K562 (cell line): ENCODE data around the gene PRR11. TPM values are rescaled to one million over a fixed set of nuclear protein-coding genes. Genes with fewer than 3 reads are reported as not detected.

ENCODE experiments used
- CBX2 ChIP-seq: fragments of 200-600 bp; sonication (generic); IDR thresholded peaks from one replicate; pipeline ENCODE4 v1.6.1; 2012; ENCODE audit warnings: mild to moderate bottlenecking, low read length, inconsistent platforms; ENCODE audit not compliant: insufficient read depth, poor library complexity, severe bottlenecking
- JUND ChIP-seq, 2 experiments: IDR thresholded peaks; 2 replicates in 1 of 2; 3 replicates in 1 of 2; pipeline ENCODE4 v1.6.1; 2011; ENCODE audit warnings: borderline replicate concordance in 2 of 2, low read depth in 2 of 2, low read length in 2 of 2, improper control_type of control experiment in 1 of 2, missing biosample characterization in 1 of 2, missing genetic modification characterization in 1 of 2, missing genetic modification reagents in 1 of 2
- KHSRP ChIP-seq: fragments of 450-650 bp; IDR thresholded peaks from 2 replicates; pipeline ENCODE4 v1.6.1; 2017
- POLR2AphosphoS2 ChIP-seq: IDR thresholded peaks from 2 replicates; pipeline ENCODE4 v1.6.1; 2012; ENCODE audit warnings: low read length, improper control_type of control experiment
- PTRF ChIP-seq: fragments of 450-650 bp; IDR thresholded peaks from 2 replicates; pipeline ENCODE4 v1.6.1; 2016; ENCODE audit warnings: mild to moderate bottlenecking, missing genetic modification characterization, missing compliant biosample characterization
- RBBP5 ChIP-seq: fragments of 200-600 bp; sonication (generic); IDR thresholded peaks from 2 replicates; pipeline ENCODE4 v1.6.1; 2012; ENCODE audit warnings: borderline replicate concordance, mild to moderate bottlenecking, low read length, control low read depth, inconsistent platforms; ENCODE audit not compliant: insufficient read depth, poor library complexity, severe bottlenecking
- RBM22 ChIP-seq: fragments of 200-400 bp; formaldehyde crosslinking; IDR thresholded peaks from 2 replicates; pipeline ENCODE4 v1.6.1; 2018; ENCODE audit warnings: low read length, low read depth; ENCODE audit not compliant: poor library complexity, severe bottlenecking
- SMARCA5 ChIP-seq: fragments of 450-650 bp; IDR thresholded peaks from 2 replicates; pipeline ENCODE4 v1.6.1; 2016
- SP1 ChIP-seq: sonication (generic); formaldehyde crosslinking; IDR thresholded peaks from 2 replicates; pipeline ENCODE4 v1.8.1; 2022; ENCODE audit warnings: mild to moderate bottlenecking, missing genetic modification reagents
- ZNF124 ChIP-seq: sonication (generic); formaldehyde crosslinking; IDR thresholded peaks from 2 replicates; pipeline ENCODE4 v1.8.1; 2022; ENCODE audit warnings: missing genetic modification reagents
- ZNF143 ChIP-seq: sonication (generic); formaldehyde crosslinking; IDR thresholded peaks from 2 replicates; pipeline ENCODE4 v1.9.0; 2022; ENCODE audit warnings: mild to moderate bottlenecking, missing genetic modification reagents
- ZNF3 ChIP-seq: fragments of 250-450 bp; sonication (Bioruptor Pico); IDR thresholded peaks from 2 replicates; pipeline ENCODE4 v1.5.0; 2021; ENCODE audit warnings: mild to moderate bottlenecking, moderate library complexity
- ZNF780A ChIP-seq: fragments of 250-450 bp; sonication (Bioruptor Pico); IDR thresholded peaks from 2 replicates; pipeline ENCODE4 v1.5.0; 2021; ENCODE audit warnings: mild to moderate bottlenecking
- ZNF785 ChIP-seq: fragments of 250-450 bp; sonication (Bioruptor Pico); IDR thresholded peaks from 2 replicates; pipeline ENCODE4 v1.4.0; 2020; ENCODE audit warnings: mild to moderate bottlenecking
- polyA plus RNA-seq, 8 experiments: library from polyadenylated mRNA; depleted of rRNA in 4 of 8; stranded (reverse) in 5 of 8; unstranded in 3 of 8; fragments of >200 nt; fragmentation: Nextera tagmentation in 2 of 8; fragmentation: Illumina TruSeq in 1 of 8; extraction: Ambion mirVana in 2 of 8; extraction: Trizol in 1 of 8; gene quantifications; 2 replicates each; pipeline versions ENCODE4 v1.2.1 to v1.2.3, GENCODE V29; 2011 to 2014; ENCODE audit warnings: inconsistent platforms in 1 of 8, missing spikeins in 1 of 8
- total RNA-seq, 7 experiments: library from RNA; depleted of rRNA in 6 of 7; stranded (reverse); fragments of >200 nt in 6 of 7; fragmentation: Illumina TruSeq in 2 of 7; extraction: Trizol in 2 of 7; gene quantifications; 2 replicates each; pipeline versions ENCODE4 v1.2.1 to v1.2.3, GENCODE V29; 2011 to 2021; ENCODE audit warnings: low replicate concordance in 1 of 7
- TF ChIP-seq, protein P1 (sequence below): fragments of 450-650 bp; IDR thresholded peaks from 2 replicates; pipeline ENCODE4 v1.6.1; 2016; ENCODE audit warnings: antibody characterized with exemption
- TF ChIP-seq, protein P2 (sequence below): fragments of 450-650 bp; IDR thresholded peaks from 2 replicates; pipeline ENCODE4 v1.6.1; 2016; ENCODE audit warnings: borderline replicate concordance
- TF ChIP-seq, protein P3 (sequence below): IDR thresholded peaks from 2 replicates; pipeline ENCODE4 v1.6.1; 2014; ENCODE audit warnings: antibody characterized with exemption

PRR11 gene
- total and polyA plus RNA-seq, 9 of the 15 experiments (the other 6 are each of a cell fraction or from before 2014, with no cell fraction given), result 13.3 to 75.2 (median 46.4) TPM

DNA sequence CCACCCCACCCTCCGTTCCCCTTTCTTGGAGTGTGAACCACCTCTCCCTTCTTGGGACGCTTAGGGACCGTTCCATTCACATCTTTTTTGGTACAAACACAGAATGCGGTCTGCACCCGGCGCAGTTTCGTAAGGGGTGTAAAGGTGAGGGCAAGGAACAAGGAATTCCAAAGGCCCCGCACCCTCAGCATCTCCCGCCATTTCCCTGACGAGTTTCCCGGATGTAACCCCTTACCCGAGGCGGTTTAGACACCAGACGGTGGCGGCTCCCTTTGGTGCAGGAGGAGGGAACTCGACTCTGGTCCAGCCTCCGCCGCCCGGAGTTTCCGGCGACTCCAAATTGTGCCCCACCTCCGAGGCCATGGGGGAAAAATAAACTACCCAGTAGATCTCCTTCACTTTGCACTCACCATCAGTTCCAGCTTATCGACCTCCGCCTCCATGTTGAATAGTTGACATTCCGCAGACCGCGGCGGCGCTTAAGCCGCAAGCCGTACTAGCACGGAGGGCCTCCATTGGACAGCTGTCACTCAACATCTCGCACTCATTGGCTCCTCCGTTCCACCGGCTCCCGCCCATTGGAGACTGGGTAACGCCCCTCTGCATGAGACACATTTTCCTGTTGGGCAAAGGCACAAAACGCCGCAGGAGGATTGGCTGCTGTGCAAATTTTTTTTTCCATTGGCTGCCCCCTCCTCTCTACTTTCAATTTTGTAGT lies 666 bp upstream of the PRR11 start, which contains the start of gene SKA2 (continued):
- TF ChIP-seq, protein P1, sequence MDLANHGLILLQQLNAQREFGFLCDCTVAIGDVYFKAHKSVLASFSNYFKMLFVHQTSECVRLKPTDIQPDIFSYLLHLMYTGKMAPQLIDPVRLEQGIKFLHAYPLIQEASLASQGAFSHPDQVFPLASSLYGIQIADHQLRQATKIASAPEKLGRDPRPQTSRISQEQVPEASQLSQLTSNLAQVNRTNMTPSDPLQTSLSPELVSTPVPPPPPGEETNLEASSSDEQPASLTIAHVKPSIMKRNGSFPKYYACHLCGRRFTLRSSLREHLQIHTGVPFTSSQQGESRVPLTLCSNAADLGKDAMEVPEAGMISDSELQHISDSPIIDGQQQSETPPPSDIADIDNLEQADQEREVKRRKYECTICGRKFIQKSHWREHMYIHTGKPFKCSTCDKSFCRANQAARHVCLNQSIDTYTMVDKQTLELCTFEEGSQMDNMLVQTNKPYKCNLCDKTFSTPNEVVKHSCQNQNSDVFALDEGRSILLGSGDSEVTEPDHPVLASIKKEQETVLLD, result no peak
- no peak for TF ChIP-seq PTRF
- no peak for TF ChIP-seq ZNF124 (CRISPR knock-in tag)
- peak; percentile 17 for TF ChIP-seq RBBP5
- TF ChIP-seq, protein P2, sequence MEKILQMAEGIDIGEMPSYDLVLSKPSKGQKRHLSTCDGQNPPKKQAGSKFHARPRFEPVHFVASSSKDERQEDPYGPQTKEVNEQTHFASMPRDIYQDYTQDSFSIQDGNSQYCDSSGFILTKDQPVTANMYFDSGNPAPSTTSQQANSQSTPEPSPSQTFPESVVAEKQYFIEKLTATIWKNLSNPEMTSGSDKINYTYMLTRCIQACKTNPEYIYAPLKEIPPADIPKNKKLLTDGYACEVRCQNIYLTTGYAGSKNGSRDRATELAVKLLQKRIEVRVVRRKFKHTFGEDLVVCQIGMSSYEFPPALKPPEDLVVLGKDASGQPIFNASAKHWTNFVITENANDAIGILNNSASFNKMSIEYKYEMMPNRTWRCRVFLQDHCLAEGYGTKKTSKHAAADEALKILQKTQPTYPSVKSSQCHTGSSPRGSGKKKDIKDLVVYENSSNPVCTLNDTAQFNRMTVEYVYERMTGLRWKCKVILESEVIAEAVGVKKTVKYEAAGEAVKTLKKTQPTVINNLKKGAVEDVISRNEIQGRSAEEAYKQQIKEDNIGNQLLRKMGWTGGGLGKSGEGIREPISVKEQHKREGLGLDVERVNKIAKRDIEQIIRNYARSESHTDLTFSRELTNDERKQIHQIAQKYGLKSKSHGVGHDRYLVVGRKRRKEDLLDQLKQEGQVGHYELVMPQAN, result peak; percentile 73; the same call in 1 of the 2 replicates
- no peak for TF ChIP-seq ZNF785
- no peak for TF ChIP-seq ZNF3 (CRISPR knock-in tag)
- TF ChIP-seq JUND (IDR thresholded peaks at IDR 0.05; ENCODE audit: borderline replicate concordance, low read depth, low read length), result no peak
- TF ChIP-seq JUND (tag; IDR thresholded peaks at IDR 0.05; ENCODE audit: borderline replicate concordance, low read depth, low read length), result no peak; the same call in 2 of the 3 replicates
- no peak for TF ChIP-seq RBM22
- peak; percentile 97 for TF ChIP-seq SP1 (CRISPR knock-in tag)
- TF ChIP-seq SMARCA5, result no peak
- TF ChIP-seq CBX2, result no peak
- no peak for TF ChIP-seq ZNF143 (CRISPR knock-in tag)
- TF ChIP-seq, protein P3, sequence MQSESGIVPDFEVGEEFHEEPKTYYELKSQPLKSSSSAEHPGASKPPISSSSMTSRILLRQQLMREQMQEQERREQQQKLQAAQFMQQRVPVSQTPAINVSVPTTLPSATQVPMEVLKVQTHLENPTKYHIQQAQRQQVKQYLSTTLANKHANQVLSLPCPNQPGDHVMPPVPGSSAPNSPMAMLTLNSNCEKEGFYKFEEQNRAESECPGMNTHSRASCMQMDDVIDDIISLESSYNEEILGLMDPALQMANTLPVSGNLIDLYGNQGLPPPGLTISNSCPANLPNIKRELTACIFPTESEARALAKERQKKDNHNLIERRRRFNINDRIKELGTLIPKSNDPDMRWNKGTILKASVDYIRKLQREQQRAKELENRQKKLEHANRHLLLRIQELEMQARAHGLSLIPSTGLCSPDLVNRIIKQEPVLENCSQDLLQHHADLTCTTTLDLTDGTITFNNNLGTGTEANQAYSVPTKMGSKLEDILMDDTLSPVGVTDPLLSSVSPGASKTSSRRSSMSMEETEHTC, result no peak
- no peak for TF ChIP-seq KHSRP
- TF ChIP-seq POLR2AphosphoS2, result no peak
- no peak for TF ChIP-seq ZNF780A (CRISPR knock-in tag)
